Measurements from ENCODE around the gene CDK14.

DNA sequence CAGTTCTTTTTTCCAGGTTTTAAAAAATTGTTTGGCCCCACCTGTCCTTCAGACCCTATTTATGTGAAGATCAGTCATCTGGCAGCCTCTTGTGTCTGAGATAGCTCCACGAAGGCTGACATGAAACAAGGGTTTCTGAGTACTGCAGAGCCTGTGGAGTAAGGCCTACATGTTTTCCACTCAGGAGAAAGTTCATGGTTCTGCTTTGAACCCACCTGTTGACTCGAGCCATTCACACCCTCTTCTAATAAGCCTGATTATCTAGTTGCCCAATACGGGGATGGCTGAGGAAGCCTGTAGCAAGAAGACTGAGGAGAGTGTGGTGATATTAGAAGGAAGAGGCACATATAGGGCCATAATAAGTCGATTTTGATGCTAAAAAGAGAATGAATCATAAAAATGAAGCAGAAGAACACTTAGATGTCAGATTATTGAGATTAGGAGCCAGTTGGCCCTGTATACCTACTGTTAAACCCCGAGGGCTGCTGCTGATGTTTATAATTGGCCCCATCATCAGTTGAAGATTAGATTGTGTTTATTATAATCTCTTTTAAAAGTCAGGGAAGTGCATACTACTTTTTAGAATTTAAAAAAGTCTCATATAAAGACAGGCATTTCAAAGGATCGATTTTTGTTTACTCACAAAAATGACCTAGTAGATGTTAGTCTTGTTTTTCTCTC lies 109.4 kb downstream of the CDK14 start:
- TF ChIP-seq, protein P1, sequence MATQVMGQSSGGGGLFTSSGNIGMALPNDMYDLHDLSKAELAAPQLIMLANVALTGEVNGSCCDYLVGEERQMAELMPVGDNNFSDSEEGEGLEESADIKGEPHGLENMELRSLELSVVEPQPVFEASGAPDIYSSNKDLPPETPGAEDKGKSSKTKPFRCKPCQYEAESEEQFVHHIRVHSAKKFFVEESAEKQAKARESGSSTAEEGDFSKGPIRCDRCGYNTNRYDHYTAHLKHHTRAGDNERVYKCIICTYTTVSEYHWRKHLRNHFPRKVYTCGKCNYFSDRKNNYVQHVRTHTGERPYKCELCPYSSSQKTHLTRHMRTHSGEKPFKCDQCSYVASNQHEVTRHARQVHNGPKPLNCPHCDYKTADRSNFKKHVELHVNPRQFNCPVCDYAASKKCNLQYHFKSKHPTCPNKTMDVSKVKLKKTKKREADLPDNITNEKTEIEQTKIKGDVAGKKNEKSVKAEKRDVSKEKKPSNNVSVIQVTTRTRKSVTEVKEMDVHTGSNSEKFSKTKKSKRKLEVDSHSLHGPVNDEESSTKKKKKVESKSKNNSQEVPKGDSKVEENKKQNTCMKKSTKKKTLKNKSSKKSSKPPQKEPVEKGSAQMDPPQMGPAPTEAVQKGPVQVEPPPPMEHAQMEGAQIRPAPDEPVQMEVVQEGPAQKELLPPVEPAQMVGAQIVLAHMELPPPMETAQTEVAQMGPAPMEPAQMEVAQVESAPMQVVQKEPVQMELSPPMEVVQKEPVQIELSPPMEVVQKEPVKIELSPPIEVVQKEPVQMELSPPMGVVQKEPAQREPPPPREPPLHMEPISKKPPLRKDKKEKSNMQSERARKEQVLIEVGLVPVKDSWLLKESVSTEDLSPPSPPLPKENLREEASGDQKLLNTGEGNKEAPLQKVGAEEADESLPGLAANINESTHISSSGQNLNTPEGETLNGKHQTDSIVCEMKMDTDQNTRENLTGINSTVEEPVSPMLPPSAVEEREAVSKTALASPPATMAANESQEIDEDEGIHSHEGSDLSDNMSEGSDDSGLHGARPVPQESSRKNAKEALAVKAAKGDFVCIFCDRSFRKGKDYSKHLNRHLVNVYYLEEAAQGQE (IDR thresholded peaks at IDR 0.05; ENCODE audit: low read depth) = no peak
- TF ChIP-seq ZBTB7A (IDR thresholded peaks at IDR 0.05; ENCODE audit: low read depth) = no peak
- no peak for TF ChIP-seq RAD21 (IDR thresholded peaks at IDR 0.05; ENCODE audit: low read depth)
- no peak for TF ChIP-seq TCF12 (IDR thresholded peaks at IDR 0.05; ENCODE audit: low read depth)
- no peak for TF ChIP-seq FOXM1 (IDR thresholded peaks at IDR 0.05; ENCODE audit: borderline replicate concordance, low read depth)
- TF ChIP-seq EP300 (IDR thresholded peaks at IDR 0.05; ENCODE audit: borderline replicate concordance) = no peak
- TF ChIP-seq, protein P2, sequence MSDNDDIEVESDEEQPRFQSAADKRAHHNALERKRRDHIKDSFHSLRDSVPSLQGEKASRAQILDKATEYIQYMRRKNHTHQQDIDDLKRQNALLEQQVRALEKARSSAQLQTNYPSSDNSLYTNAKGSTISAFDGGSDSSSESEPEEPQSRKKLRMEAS (IDR thresholded peaks at IDR 0.05) = no peak
- TF ChIP-seq YY1 (IDR thresholded peaks at IDR 0.05; ENCODE audit: low read depth) = no peak
- TF ChIP-seq CREB1 (IDR thresholded peaks at IDR 0.05; ENCODE audit: low read depth) = no peak
- TF ChIP-seq CEBPB (IDR thresholded peaks at IDR 0.05) = no peak
- TF ChIP-seq TAF1 (IDR thresholded peaks at IDR 0.05; ENCODE audit: low read depth) = no peak
- no peak for TF ChIP-seq EGR1 (IDR thresholded peaks at IDR 0.05)
- TF ChIP-seq, protein P3, sequence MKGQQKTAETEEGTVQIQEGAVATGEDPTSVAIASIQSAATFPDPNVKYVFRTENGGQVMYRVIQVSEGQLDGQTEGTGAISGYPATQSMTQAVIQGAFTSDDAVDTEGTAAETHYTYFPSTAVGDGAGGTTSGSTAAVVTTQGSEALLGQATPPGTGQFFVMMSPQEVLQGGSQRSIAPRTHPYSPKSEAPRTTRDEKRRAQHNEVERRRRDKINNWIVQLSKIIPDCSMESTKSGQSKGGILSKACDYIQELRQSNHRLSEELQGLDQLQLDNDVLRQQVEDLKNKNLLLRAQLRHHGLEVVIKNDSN (IDR thresholded peaks at IDR 0.05) = no peak
